Measurements from ENCODE around the gene ACOT11.

ACOT11 gene

DNA sequence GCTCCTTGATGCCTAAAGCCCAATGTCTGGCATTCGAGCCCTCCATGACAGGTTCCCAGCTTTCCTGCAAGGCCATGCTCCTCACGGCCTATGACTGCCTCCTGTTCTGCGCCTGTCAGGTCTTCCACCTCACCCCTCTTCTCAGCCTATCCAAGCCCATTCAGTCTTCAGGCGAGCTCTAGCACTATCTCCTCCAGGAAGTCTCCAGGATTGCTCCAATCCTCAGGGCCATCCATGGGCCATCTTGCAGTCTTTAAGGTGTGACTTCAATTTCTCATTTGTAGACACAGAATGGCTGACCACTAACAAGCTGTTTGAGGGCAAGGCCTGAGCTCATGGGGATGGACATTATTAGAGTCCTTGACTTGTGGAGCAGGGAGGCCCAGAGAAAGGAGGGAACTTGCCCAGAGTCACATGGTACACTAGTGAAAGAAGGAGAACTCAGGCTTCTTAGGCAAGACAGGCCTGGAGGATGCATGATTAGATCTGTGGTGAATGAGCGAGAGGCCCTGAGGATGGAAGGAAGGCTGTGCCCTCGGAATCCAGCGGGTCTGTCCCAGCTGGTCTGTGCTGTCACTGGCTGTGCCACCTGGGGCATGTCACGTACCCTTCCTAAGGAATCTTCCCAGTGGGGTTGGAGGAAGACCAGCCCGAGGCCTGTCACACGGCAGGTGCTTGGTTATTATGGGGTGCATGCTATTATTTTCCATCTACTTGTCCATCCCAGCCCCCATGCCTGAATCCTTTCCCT, 1.2 kb upstream of the ACOT11 start:
- no peak for FAIRE-seq
- no peak for DNase-seq (ENCODE audit: insufficient read length, low spot score)
- TF ChIP-seq TAF1 (IDR thresholded peaks at IDR 0.05; ENCODE audit: low read depth, low read length) (no peak), POU2F2 (IDR thresholded peaks at IDR 0.05; ENCODE audit: low read depth, low read length) (no peak), SPI1 (IDR thresholded peaks at IDR 0.05; ENCODE audit: low read depth, low read length) (no peak), PAX5 (IDR thresholded peaks at IDR 0.05; ENCODE audit: insufficient read depth, low read length, severe bottlenecking) (no peak), POLR2AphosphoS5 (IDR thresholded peaks at IDR 0.05; ENCODE audit: low read depth, low read length) (no peak)

DNA sequence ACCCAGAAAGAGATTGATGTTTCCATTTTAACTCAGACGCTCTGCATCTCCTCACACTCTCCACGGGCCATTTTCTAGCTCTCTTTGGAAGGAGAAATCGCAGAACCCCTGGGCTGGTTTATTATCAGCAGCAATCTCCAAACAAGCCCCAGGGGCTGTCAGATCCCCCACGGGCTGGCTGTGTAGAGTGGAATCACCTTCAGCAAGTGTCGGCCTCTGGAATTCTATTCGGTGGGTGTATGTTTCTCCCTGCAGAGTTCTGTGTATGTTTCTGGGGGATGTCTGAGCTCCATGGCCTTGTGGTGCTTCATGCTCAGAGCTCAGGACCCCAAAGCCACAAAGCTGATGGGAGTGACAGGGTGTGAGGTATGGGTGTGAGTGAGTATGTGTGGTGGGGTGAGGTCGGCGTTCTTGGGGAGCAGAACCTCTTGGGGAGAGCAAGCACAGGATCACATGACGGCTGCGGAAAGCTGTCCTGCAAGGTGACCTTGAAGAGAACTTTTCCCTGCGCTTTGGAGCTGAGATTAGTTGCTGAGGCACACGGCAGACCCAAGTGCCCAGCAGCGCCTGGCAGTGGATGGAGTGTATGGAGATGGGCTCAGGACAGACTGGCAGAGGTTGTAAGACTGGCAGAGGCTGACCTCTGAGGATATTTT, 489 bp downstream of the ACOT11 start:
- DNase-seq (ENCODE audit: insufficient read length, low spot score) (no peak), FAIRE-seq (no peak)
- no peak for TF ChIP-seq POLR2A (IDR thresholded peaks at IDR 0.05; ENCODE audit: low read depth, low read length)

DNA sequence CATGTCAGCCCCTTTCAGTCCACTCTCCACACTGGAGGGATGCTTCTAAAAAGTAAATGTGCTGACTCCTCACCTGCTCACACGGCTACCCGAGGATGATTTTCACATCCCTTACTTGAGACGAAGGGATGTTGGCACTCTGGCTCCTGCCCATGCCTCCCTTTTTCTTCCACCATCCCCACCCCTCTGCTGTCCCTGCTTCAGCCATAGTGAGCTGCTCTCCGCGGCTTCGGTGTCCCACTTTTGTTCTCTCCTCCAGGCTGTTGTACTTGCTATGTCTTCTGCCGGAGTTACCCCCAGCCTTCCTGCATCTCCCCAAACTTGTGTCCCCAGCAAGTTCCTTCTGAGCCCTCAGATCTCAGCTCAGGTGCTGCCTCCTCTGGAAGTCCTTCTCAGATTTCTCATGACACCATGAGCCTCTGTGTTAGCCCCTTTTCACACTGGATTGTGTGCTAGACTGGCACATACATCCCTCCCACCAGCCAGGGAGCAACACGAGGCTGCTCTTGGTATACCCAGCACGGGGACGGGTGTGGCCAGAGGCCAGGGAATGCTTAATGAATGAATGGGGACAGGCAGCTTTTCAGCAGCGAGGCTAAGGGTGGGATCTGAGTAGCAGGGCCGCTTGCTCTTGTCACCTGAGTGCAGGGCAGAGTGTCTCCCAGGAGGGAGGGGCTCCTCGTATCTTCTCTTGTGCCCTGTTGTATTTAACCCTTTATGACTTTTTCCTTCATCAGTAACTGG, 1.3 kb downstream of the ACOT11 start:
- no peak for DNase-seq (ENCODE audit: insufficient read length, low spot score)
- FAIRE-seq: no peak

DNA sequence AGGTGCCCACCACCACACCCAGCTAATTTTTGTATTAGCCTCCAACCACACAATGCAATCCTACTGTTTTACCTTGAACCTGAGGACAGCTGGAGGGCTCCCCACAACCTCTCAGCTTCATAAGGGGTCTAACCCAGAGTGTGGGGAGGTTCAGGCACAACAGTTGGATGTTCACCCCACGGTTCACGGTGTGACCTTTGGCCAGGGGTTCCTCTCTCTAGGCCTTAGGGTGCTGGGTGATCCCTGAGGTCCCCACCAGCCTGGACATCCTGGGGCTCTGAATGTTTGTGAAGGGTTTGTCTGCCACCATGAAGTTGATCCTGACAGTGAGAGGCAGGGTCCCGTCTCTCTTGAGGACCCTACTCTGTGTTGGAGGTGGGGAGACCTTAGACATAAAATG, 3.9 kb downstream of the ACOT11 start:
- no peak for TF ChIP-seq TAF1 (IDR thresholded peaks at IDR 0.05; ENCODE audit: low read depth, low read length)
- no peak for TF ChIP-seq SPI1 (IDR thresholded peaks at IDR 0.05; ENCODE audit: low read depth, low read length)
- no peak for TF ChIP-seq POU2F2 (IDR thresholded peaks at IDR 0.05; ENCODE audit: low read depth, low read length)
- TF ChIP-seq POLR2A (IDR thresholded peaks at IDR 0.05; ENCODE audit: low read depth, low read length): no peak
- no peak for TF ChIP-seq PAX5 (IDR thresholded peaks at IDR 0.05; ENCODE audit: insufficient read depth, low read length, severe bottlenecking)
- no peak for TF ChIP-seq POLR2AphosphoS5 (IDR thresholded peaks at IDR 0.05; ENCODE audit: low read depth, low read length)
- DNase-seq (ENCODE audit: insufficient read length, low spot score) (no peak), FAIRE-seq (no peak)

More for the DNA sequence above, 1.3 kb downstream of the ACOT11 start:
- TF ChIP-seq SPI1 (IDR thresholded peaks at IDR 0.05; ENCODE audit: low read depth, low read length): no peak
- no peak for TF ChIP-seq POLR2AphosphoS5 (IDR thresholded peaks at IDR 0.05; ENCODE audit: low read depth, low read length)
- no peak for TF ChIP-seq PAX5 (IDR thresholded peaks at IDR 0.05; ENCODE audit: insufficient read depth, low read length, severe bottlenecking)
- TF ChIP-seq TAF1 (IDR thresholded peaks at IDR 0.05; ENCODE audit: low read depth, low read length): no peak
- TF ChIP-seq POU2F2 (IDR thresholded peaks at IDR 0.05; ENCODE audit: low read depth, low read length): no peak
- TF ChIP-seq POLR2A (IDR thresholded peaks at IDR 0.05; ENCODE audit: low read depth, low read length): no peak

DNA sequence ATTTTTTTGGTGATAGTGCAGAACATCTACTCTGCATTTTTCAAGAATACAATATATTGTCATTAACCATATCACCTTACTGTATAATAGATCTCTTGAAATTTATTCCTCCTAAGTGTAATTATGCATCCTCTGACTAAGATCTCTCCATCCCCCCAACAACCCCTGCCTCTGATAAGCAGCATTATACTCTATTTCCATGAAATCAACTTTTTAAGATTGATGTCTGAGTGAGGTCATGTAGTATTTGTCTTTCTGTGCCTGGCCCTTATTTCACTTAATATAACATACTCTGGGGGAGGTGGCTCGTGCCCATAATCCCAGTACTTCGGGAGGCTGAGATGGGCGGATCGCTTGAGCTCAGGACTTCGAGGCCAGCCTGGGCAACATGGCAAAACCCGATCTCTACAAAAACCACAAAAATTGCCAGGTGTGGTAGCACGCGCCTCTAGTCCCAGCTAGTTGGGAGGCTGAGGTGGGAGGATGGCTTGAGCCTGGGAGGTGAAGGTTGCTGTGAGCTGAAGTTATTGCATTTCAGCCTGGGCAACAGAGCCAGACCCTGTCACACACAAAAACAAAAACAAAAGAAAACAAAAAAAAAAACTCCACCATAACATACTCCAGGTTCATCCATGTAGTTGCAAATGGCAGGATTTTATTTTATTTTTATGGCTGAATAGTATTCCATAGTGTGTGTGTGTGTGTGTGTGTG, 5.7 kb downstream of the ACOT11 start:
- TF ChIP-seq TAF1 (IDR thresholded peaks at IDR 0.05; ENCODE audit: low read depth, low read length) (no peak), SPI1 (IDR thresholded peaks at IDR 0.05; ENCODE audit: low read depth, low read length) (no peak), POLR2A (IDR thresholded peaks at IDR 0.05; ENCODE audit: low read depth, low read length) (no peak), PAX5 (IDR thresholded peaks at IDR 0.05; ENCODE audit: insufficient read depth, low read length, severe bottlenecking) (no peak), POU2F2 (IDR thresholded peaks at IDR 0.05; ENCODE audit: low read depth, low read length) (no peak), POLR2AphosphoS5 (IDR thresholded peaks at IDR 0.05; ENCODE audit: low read depth, low read length) (no peak)
- DNase-seq (ENCODE audit: insufficient read length, low spot score): no peak
- no peak for FAIRE-seq

DNA sequence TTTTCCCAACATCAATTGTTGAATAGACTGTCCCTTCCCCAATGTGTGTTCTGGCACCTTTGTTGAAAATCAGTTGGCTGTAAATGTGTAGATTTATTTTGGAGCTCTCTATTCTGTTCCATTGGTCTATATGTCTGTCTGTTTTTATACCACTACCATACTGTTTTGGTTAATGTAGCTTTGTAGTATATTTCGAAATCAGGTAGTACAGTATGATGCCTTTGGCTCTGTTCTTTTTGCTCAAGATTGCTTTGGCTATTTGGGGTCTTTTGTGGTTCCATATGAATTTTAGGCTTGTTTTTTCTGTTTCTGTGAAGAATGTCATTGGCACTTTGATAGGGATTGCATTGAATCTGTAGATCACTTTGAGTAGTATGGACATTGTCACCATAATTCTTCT, 8.1 kb downstream of the ACOT11 start:
- DNase-seq (ENCODE audit: insufficient read length, low spot score) (no peak), FAIRE-seq (no peak)
- TF ChIP-seq SPI1 (IDR thresholded peaks at IDR 0.05; ENCODE audit: low read depth, low read length) (no peak), TAF1 (IDR thresholded peaks at IDR 0.05; ENCODE audit: low read depth, low read length) (no peak), POLR2AphosphoS5 (IDR thresholded peaks at IDR 0.05; ENCODE audit: low read depth, low read length) (no peak), POU2F2 (IDR thresholded peaks at IDR 0.05; ENCODE audit: low read depth, low read length) (no peak), PAX5 (IDR thresholded peaks at IDR 0.05; ENCODE audit: insufficient read depth, low read length, severe bottlenecking) (no peak), POLR2A (IDR thresholded peaks at IDR 0.05; ENCODE audit: low read depth, low read length) (no peak)

DNA sequence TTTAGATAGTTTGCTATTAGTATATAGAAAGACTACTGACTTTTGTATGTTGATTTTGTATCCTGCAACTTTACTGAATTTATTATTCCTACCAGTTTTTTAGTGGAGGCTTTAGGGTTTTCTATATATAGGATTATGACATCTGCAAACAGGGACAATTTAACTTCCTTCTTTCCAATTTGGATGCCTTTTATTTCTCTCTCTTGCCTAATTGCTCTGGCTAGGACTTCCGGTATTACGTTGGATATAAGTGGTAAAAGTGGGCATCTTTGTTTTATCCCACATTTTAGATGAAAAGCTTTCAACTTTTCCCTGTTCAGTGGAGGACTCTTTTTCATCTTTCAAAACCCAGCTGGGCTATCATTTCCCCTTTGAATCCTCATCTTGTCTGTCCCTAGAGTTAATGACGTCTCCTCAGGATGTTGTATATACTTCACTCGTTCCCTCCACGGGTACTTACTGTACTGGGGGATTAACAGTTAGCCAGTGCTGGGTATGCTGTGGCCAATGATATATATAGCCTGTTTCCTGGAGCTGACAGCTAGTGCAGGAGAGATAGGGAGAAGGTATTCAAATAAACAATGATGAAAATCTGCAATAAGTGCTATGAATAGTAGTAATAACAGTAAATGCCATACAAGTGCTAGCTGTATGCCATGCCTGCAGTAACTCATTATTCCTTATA, 9.8 kb downstream of the ACOT11 start:
- DNase-seq (ENCODE audit: insufficient read length, low spot score) (no peak), FAIRE-seq (no peak)

DNA sequence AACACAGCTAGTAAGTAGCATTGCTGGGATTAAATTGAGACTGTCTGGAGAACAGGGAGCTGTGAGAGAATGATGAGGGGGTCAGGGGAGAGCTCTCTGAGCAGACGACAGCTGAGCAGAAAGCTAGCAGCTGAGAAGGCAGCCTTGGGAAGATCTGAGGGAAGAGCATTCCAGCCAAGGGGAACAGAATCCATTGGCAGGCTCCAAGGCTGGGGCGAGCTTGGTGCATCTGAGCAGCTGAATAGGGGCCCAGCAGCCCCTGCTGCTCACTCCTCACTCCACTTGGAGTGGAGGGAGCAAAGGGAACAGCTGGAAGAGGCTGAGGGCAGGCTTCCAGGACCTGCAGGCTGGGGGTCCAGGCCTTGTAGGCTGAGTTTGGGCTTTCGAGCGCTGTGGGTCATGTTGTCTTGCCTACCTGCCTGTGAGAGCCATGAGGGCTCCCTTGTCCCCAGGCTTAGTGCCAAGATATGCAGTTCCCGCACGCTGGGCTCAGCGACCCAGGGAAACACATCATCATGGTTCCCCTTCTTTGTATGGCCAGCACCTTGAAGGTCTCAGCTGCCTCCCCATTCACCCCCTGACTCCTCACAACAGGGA, 10.5 kb downstream of the ACOT11 start:
- DNase-seq (ENCODE audit: insufficient read length, low spot score): no peak
- TF ChIP-seq POLR2A (IDR thresholded peaks at IDR 0.05; ENCODE audit: low read depth, low read length) (no peak), PAX5 (IDR thresholded peaks at IDR 0.05; ENCODE audit: insufficient read depth, low read length, severe bottlenecking) (no peak), TAF1 (IDR thresholded peaks at IDR 0.05; ENCODE audit: low read depth, low read length) (no peak), POU2F2 (IDR thresholded peaks at IDR 0.05; ENCODE audit: low read depth, low read length) (no peak), SPI1 (IDR thresholded peaks at IDR 0.05; ENCODE audit: low read depth, low read length) (no peak), POLR2AphosphoS5 (IDR thresholded peaks at IDR 0.05; ENCODE audit: low read depth, low read length) (no peak)
- no peak for FAIRE-seq

More for the DNA sequence above, 9.8 kb downstream of the ACOT11 start:
- TF ChIP-seq PAX5 (IDR thresholded peaks at IDR 0.05; ENCODE audit: insufficient read depth, low read length, severe bottlenecking) (no peak), POLR2AphosphoS5 (IDR thresholded peaks at IDR 0.05; ENCODE audit: low read depth, low read length) (no peak), SPI1 (IDR thresholded peaks at IDR 0.05; ENCODE audit: low read depth, low read length) (no peak), TAF1 (IDR thresholded peaks at IDR 0.05; ENCODE audit: low read depth, low read length) (no peak), POLR2A (IDR thresholded peaks at IDR 0.05; ENCODE audit: low read depth, low read length) (no peak), POU2F2 (IDR thresholded peaks at IDR 0.05; ENCODE audit: low read depth, low read length) (no peak)
